ENCODE data around the gene GPR108.
"Not testable (repeated sequence)": the region's sequence is repeated elsewhere in the genome, so short reads cannot be mapped to it uniquely, and the experiment has no call there.

The GPR108 gene

DNA sequence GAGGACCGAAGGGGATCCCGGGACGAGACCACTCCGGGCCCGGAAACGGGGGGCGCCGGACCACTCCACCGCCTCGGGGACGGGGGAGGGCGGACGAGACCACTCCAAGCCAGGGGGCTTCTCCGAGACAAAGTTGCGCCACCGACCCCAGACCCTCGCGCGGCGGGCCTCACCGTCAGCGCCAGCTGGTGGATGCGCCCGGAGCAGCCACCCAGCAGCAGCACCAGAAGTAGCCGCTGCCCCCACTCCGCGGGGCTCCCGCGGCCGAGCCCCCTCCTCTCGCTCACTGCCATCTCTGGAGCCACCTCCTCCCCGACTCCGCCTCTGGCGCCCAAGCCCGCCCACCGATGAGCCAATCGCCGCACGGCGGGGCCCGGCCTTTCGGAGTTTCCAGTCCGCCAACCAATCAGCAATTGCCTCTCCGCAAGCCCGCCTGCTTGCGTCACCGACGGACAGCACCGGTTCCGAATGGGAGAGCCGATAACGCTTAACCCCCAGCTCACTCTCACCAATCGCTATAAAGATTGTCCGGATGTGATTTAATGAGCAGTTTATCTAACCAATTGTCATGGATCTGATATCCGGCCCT lies at the start of gene GPR108:
TSS of gene GPR108 (minus strand) at position 297 of the 589 bp plus-strand sequence. CDS start at position 293, 4 bp downstream.
- peak; percentile 100 for DNase-seq

DNA sequence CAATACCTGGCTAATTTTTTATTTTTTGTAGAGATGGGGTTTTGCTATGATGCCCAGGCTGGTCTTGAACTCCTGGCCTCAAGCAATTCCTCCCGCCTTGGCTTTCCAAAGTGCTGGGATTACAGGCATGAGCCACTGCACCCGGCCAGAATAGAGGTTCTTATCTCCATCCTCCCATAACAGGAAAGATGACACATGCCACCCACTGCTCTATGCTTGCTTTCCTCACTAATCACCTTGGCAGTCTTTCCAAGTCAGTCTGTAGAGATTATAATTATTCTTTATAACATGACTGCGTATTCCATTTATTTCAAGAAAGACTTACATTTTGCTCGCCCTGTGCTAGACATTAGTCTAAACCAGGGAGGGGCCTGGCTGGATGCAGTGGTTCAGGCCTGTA lies 41.8 kb upstream of the GPR108 start:
- DNase-seq: no peak

DNA sequence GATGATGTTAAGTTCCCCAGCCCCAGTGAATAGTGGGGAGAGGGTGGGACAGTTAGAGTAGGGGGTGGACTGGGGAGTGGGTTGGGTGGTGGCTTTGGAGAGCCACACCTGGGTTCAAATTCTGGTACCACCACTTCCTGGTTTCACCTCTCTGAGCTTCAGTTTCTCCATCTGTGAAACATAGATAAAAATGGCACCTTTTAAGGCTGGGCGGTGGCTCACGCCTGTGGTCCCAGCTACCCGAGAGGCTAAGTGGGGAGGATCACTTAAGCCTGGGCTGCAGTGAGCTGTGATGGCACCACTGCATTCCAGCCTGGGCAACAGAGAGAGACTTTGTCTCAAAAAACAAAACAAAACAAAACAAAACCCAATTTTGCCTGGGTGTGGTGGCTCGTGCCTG lies 41.0 kb upstream of the GPR108 start:
- DNase-seq: no peak

DNA sequence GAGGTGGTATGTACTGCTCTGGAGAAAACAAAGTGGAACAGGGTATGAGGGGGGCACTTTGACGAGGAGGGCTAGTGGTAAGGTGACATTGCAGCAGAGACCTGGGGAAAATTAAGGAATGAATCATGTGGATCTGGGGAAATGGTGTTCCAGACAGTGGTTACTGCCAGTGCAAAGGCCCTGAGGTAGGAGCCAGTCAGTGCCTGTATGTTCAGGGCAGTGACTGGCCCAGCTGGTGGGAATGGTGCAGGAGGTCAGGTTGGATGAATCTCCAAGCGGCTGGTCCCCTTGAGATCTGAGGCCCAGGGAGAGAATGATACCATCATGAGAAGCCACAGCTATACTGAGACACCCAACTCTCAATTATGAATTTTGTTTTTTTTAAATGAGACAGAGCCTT lies 40.1 kb upstream of the GPR108 start:
- no peak for DNase-seq

DNA sequence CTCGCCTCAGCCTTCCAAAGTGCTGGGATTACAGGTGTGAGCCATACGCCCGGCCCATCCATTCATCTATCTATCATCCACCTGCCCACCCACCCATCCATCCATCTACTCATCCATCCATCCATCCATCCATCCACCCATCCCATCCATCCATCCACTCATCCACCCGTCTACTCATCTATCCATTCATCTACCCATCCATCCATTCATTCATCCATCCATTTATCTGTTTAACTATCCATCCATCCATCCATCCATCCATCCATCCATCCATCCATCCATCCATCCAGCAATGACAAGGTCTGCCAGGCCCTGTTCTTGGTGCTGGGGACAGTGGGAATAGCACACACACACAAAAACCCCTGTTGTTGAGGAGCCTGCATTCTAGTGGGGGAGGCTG lies 39.6 kb upstream of the GPR108 start:
- no peak for DNase-seq

DNA sequence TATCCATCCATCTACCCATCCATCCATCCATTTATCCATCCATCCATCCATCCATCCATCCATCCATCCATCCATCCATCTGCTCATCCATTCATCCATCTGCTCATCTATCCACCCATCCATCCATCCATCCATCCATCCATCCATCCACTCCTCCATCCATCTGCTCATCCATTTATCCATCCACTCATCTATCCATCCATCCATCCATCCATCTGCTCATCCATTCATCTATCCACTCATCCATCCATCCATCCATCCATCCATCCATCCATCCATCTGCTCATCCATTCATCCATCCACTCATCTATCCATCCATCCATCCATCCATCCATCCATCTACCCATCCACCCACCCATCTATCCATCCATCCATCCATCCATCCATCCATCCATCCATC lies 38.7 kb upstream of the GPR108 start:
- not testable (repeated sequence) for DNase-seq

DNA sequence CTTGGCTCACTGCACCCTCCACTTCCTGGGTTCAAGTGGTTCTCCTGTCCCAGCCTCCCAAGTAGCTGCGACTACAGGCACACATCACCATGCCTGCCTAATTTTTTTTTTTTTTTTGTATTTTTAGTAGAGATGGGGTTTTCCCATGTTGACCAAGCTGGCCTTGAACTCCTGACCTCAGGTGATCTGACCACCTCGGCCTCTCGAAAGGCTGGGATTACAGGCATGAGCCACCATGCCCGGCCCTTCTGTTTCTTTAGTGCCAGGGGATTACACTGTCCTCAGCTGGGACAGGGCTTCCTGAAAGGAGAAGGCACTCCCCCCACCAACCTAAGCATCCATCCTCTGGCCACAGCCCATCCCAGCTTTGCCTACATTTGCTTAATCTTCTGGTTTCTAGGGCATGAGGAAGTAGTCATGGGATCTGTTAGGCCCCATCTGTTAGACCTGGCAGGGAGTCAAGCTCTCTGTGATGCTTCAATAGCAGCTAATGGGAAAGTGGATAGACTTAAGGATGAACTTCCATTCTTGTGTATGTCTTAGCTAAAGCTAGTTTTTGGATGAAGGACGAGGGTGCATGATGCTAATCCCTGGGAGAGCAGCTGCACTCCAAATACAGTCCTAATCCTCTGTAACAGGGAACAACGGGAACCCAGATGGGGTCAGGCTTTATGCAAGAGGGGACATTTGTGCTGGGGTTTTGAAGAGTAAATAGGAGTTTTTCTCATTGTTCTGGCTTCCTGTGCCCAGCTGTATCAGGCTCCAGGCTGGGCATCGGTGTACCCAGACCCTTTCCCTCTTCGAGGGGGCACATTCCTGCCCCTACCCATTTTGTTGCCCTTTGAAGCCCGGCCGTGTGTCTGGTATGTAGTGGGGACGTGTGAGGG lies 37.7 kb upstream of the GPR108 start:
- DNase-seq: peak in 1 of 2 donors; percentile 15

DNA sequence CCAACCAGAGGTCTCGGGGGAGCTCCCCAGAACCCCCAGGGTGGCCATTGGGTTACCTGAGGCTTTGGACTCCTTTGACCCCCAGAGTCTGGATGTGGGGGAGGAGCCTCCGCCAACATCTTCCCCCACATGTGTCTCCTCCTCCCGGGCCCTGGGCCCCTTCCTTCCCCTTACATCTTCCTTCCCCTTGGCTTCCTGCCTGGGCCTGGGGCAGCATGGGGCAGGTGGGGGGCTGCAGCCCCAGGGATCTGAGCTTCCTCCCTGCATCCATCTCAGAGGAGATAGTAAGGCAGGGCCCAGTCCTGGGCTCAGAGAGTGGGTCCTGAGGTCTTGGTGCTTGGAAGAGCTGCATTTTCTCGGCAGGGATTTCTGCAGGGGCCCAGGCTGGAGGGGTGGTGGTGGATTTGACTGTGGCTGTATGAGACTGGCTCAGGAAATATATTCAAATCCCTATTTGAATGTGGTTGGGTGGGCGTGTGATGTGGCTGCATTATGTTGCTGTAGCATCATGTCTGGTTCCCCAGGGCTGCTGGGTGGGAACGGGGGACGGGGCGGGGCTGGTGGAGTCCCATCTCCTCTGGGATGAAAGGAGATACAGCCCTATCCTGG lies 36.0 kb upstream of the GPR108 start:
- peak; percentile 49 to 52 for DNase-seq

DNA sequence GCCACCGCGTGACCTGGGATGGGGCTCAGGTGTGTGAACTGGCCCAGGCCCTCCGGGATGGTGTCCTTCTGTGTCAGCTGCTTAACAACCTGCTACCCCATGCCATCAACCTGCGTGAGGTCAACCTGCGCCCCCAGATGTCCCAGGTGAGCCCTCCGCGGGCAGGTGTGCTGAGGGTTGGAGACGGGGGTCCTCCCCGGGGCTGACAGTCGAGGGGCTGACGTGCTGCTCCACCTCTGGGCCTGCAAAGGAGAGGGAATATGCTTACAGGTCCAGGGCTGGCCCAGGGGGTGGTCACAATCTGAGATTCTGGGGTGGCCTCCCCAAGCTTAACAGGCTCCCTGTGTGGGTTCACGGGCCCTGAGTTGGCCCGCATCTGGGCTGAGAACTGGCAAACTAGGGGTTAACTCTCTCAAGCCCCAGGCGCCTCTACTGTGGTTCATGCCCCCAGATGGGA lies 35.5 kb upstream of the GPR108 start:
- no peak for DNase-seq

DNA sequence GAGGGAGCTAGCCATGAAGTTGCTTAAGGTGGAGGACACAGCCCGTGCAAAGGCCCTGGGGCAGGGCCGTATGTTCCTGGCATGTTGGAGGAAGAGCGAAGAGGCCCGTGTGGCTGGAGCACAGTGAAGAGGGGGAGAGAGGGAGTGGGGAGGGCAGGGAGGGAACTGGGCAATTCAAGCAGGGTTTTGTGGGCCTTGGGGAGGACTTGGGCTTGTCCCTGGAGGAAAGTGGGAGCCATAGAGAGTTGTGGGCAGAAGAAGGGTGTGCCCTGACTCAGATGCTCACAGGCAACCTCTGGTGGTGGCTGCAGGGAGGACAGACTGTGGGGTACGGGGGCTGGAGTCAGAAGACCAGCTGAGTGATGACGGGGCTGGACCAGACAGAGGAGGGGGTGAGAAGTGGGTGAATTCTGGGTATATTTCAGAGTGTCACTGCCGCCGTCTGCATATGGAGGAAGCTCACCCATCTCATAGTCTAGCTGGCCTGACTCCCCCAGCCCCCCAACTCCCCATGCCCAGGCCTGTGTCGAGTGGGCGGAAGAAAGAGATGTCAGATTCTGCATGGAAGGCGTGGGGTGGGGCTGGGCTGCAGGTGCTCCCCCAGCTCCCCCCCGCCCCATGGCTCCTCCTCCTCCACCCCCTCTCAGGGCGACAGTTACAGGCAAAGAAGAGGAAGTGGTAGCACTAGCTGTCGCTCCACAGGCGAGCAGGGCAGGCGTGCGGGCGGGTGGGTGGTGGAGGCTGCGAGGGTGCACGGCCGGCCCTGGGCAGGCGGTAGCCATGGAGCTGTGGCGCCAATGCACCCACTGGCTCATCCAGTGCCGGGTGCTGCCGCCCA lies 34.9 kb upstream of the GPR108 start, which contains the start of gene VAV1:
TSS of gene VAV1 (plus strand) at position 681 of the 838 bp plus-strand sequence. CDS start at position 781, 100 bp downstream.
- peak; percentile 85 to 87 for DNase-seq

DNA sequence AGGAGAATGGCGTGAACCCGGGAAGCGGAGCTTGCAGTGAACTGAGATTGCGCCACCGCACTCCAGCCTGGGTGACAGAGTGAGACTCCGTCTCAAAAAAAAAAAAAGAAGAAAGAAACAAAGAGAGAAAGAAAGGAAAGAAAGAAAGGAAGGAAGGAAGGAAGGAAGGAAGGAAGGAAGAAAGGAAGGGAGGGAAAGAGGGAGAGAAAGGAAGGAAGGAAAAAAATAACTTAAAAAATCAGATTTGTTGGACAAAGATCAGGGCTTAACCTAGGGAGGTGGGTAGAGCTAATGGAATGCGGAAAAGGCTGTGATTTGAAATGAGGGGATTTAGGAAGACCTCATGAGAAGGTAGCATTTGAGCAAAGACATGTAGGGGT lies 34.3 kb upstream of the GPR108 start:
- DNase-seq: not testable (repeated sequence)

DNA sequence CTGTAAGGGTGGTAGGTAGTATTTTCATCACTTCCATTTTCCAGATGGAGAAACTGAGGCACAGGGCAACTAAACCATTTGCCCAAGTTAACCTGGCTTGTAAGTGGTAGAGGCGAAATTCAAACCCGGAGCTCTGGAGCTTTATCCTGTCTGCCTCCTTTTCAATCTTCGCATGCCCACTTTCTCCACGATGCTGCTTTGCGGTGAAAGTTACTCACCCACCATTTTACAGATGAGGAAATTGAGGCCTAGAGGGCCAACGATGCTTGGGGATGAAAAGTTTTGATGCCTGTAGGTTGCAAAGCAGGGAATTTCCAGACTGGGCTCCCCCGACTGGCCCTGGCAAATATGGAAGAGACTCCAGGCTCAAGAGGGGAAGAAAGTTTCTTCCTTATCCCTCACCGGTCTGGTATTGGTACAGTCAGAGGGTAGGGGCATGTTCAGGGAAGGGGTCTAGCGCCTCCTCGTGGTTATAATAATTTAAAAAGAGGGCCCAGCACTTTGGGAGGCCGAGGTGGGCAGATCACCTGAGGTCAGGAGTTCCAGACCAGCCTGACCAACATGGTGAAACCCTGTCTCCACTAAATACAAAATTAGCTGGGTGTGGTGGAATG lies 31.7 kb upstream of the GPR108 start:
- DNase-seq: peak in 1 of 2 donors; percentile 32

DNA sequence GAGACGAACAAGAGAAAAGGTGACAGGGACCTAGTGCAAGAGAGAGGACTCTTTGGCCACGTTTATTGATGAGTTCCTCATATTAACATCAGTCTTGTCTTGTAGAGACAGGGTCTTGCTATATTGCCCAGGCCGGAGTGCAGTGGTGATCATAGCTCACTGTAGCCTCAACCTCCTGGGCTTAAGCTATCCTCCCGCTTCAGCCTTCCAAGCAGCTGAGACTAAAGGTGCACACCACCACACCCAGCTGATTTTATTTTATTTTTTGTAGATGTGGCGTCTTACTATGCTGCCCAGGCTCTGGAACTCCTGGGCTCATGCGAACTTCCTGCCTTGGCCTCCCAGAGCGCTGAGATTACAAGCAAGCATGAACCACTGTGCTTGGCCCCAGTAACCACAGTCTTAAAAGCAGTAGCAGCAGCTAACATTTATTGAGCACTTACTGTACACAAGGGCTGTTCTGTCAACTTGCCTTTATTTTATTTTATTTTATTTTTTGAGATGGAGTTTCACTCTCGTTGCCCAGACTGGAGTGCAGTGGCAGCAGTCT lies 30.9 kb upstream of the GPR108 start:
- DNase-seq: peak in 1 of 2 donors; percentile 32

DNA sequence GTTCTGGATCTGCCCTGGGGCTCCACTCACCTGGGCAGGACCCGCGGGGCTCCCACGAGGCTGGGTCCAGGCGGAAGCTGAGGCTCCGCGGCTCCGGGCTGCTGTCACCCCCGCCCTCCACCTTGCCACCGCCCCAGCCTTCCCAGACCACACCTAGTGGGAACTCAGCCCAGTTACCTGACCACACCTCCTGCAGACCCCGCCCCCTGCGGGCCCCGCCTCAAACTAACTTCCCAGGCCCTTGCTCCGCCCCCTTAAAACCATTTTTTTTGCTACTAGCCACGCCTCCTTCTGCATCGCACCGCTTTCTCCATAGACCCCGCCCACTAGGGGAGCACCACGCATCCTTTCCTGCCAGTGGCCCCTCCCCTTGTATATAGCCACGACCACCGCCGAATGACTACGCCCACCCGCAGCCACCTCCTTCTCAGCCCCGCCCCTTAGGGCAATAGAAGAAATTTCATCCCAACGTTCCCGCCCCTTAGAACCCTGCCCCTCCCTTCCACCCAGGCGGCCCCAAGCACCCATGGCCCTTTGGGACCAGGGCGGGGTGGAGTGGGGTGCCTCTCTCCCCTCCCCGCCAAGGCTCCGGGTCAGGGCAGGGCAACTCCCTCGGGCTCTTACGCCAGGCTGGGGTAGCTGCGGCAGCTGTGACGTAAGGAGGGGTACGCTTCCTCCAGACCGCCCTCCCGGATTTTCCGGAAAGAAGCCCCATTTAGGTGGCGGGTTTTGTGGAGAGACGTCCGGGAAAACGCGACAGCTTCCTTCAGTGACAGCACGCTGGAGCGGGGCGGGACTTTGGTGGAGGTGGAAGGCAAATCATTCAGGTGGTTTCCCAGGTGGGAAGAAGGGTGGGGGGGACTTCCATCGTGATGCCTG lies 30.2 kb upstream of the GPR108 start, which contains the start of gene SH2D3A:
TSS of gene SH2D3A (minus strand) at position 79 of the 879 bp plus-strand sequence. CDS start 3,687 bp downstream, outside the sequence.
- peak; percentile 95 to 97 for DNase-seq

DNA sequence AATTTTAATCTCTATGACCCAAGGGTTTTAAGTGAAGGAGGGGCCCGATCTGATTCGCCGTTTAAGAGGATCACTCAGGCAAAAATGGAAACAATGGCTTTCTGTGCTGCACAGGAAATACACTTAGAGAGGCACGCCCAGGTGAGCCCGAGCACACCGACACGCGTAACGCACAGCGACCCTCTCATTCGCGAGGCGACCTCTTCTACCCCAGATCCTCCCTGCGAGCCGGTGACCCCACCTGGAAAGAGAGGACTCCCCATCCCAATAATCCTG lies 29.6 kb upstream of the GPR108 start:
- peak in 1 of 2 donors; percentile 73 for DNase-seq

DNA sequence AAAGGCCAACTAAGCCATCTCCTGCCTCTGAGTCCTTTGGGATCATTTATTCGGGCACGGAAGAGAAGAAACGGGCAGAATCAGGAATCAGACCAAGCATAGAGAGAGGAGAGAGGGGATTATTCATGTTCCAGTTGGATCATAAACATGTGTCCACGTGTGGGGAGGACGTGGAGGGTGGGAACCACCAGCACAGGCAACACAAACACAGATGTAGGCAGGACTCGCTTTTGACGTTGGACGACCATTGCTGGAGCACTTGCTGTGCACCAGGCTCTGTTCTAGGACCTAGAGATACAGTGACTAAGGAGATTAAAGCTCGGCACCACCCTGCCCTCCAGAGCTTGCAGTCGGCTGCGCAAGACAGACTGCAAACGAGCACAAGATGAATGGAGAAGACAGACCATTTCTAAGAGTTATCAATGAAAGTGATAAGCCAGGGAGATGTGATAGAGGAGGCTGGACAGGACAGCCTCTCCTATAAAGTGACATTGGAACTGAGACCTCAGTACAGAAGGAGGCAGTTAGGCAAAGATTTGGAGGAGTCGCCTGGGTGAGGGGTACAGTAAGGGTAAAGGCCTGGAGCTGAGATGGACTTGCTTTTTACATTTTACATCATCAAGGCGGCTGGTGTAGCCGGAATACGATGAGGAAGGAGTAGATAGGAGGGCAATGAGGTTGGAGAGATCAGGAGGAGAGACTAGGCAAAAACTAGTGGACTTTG lies 29.1 kb upstream of the GPR108 start:
- DNase-seq: no peak

DNA sequence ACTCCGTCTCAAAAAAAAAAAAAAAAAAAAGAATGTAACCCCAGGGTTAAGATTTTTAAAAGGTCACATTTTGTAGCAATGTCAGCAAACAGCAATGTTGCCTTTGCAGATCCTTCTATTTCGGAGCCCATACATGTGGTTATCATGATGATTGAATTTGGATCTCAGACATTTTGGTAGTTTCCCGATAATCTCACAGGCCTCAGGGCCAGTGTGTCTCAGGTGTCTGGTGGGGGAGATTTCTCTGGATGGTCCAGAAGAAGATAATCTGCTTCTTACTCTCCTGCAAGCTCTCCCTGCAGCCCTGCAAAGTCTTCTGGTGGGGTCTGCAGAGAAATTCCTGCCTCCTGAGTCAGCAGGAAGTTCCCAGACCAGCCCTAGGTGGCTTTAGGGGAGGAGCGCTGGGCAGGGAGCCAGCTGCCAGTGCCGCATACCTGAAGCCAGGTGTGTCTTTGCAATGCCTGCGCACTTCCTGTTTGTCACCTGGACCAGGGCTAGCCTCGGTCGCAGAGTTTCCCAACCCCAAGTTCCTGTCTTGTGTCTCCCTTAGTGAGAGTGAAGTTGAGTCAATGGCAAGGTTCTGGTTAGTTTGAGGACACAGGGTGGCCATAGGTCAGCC lies 28.5 kb upstream of the GPR108 start:
- peak; percentile 18 to 31 for DNase-seq

DNA sequence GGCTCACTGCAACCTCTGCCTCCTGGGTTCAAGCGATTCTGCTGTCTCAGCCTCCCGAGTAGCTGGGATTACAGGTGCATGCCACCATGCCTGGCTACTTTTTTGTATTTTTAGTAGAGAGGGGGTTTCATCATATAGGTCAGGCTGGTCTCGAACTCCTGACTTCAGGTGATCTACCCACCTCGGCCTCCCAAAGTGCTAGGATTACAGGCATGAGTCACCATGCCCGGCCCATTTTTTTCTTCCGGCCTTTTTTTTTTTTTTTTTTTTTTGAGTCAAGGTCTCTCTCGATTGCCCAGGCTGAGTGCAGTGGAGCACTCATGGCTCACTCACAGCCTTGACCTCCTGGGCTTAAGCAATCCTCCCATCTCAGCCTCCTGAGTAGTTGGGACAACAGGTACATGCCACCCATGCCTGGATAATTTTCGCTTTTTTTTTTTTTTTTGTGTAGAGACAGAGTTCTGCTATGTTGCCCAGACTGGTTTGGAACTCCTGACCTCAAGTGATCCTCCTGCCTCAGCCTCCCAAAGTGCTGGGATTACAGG lies 24.9 kb upstream of the GPR108 start:
- not testable (repeated sequence) for DNase-seq

DNA sequence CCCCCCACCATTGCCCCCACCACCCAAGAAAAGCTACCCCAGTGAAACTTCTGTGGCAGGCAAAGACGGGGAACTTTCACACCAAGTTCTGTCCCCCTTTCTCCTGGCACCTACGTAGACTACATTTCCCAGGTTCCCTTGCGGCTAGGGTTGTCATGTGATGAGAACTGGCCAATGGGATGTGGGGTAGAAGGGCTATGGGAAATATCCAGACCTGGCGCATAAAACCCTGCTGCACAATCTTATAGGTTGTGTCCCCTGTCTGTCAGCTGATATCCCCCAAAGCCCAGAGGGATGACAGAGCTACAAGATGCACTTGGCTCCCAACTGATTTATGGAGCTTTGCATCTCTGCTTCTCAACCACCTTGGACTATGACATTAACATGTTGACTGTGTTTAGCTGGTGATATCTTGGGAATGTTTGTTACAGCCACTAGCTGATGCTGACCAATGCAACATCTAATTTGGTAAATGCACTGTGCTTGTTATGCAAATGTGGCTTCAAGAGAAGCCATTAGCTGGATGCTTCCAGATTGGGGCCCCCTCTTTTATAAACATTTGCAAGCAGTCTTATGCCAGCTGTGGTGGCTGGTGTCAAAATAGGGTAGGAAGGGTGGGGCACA lies 23.8 kb upstream of the GPR108 start:
- DNase-seq: peak; percentile 15 to 35
